ENCODE measurements around the gene TSPAN2. TPM values are rescaled to one million over a fixed set of nuclear protein-coding genes. Genes with fewer than 3 reads are reported as not detected.

The TSPAN2 gene
- total and polyA plus RNA-seq, 4 donors = 0.13 to 1.5 (median 0.30) TPM

- TF ChIP-seq JUND (IDR thresholded peaks at IDR 0.05) (no peak), YY1 (IDR thresholded peaks at IDR 0.05) (no peak), REST (IDR thresholded peaks at IDR 0.05) (no peak), RXRA (IDR thresholded peaks at IDR 0.05) (no peak), MAX (IDR thresholded peaks at IDR 0.05) (no peak), ZBTB33 (IDR thresholded peaks at IDR 0.05) (no peak), RAD21 (IDR thresholded peaks at IDR 0.05) (no peak), FOXA1 (IDR thresholded peaks at IDR 0.05) (no peak), CTCF (IDR thresholded peaks at IDR 0.05; ENCODE audit: low read depth, low read length, missing input control) (no peak)
- no peaks in the 10 kb centered on the region for H3K27me3 ChIP-seq (ENCODE audit: control insufficient read depth in 4 of 4, insufficient read depth in 4 of 4, low read length in 3 of 4)
- H3K27ac ChIP-seq (ENCODE audit: low read depth in 1 of 2, low read length in 2 of 2) = no peak overlapping the region
- peaks cover 0 to 11% (median 7%) of the 10 kb centered on the region in 4 donors for H3K4me1 ChIP-seq (ENCODE audit: control insufficient read depth in 4 of 4, insufficient read depth in 4 of 4, low read length in 3 of 4)
- H3K9me3 ChIP-seq (ENCODE audit: control insufficient read depth in 4 of 4, low read length in 3 of 4) = no peaks in the 10 kb centered on the region
- no peak overlapping the region for H3K4me3 ChIP-seq (ENCODE audit: low read depth in 1 of 3, low read length in 3 of 3)
- 94% methylated on average over 4 of the region's 4 CpGs for WGBS
- no peak for DNase-seq (ENCODE audit: low spot score)
- H3K9ac ChIP-seq (ENCODE audit: low read depth in 1 of 2, low read length in 2 of 2) = no peak overlapping the region
- H3K36me3 ChIP-seq (ENCODE audit: control insufficient read depth in 4 of 4, insufficient read depth in 3 of 4, low read depth in 1 of 4, low read length in 3 of 4) = no peaks in the 10 kb centered on the region
Measured at GRCh38 chr1:115090956-115091355, 1.7 kb upstream of the TSPAN2 start.

- DNase-seq (ENCODE audit: low spot score) = no peak
- Histone ChIP-seq H3K4me1 (ENCODE audit: control insufficient read depth in 4 of 4, insufficient read depth in 4 of 4, low read length in 3 of 4) (peaks cover 0 to 11% (median 7%) of the 10 kb centered on the region in 4 donors), H3K27ac (ENCODE audit: low read depth in 1 of 2, low read length in 2 of 2) (no peak overlapping the region), H3K4me3 (ENCODE audit: low read depth in 1 of 3, low read length in 3 of 3) (no peak overlapping the region), H3K9me3 (ENCODE audit: control insufficient read depth in 4 of 4, low read length in 3 of 4) (no peaks in the 10 kb centered on the region), H3K27me3 (ENCODE audit: control insufficient read depth in 4 of 4, insufficient read depth in 4 of 4, low read length in 3 of 4) (no peaks in the 10 kb centered on the region), H3K9ac (ENCODE audit: low read depth in 1 of 2, low read length in 2 of 2) (no peak overlapping the region), H3K36me3 (ENCODE audit: control insufficient read depth in 4 of 4, insufficient read depth in 3 of 4, low read depth in 1 of 4, low read length in 3 of 4) (no peaks in the 10 kb centered on the region)
- TF ChIP-seq ZBTB33 (IDR thresholded peaks at IDR 0.05) = no peak
- TF ChIP-seq ATF3 (IDR thresholded peaks at IDR 0.05) = no peak
- no peak for TF ChIP-seq CTCF (IDR thresholded peaks at IDR 0.05; ENCODE audit: low read depth, low read length, missing input control)
- no peak for TF ChIP-seq MAX (IDR thresholded peaks at IDR 0.05)
- no peak for TF ChIP-seq GABPA (IDR thresholded peaks at IDR 0.05 in 1 of 2, conservative IDR thresholded peaks at IDR 0.05 in 1 of 2)
- no peak for TF ChIP-seq TAF1 (conservative IDR thresholded peaks at IDR 0.05)
- no peak for TF ChIP-seq RXRA (IDR thresholded peaks at IDR 0.05)
- no peak for TF ChIP-seq HNF4A (conservative IDR thresholded peaks at IDR 0.05)
- TF ChIP-seq NR2F2 (IDR thresholded peaks at IDR 0.05) = no peak
- TF ChIP-seq RAD21 (IDR thresholded peaks at IDR 0.05) = no peak
- TF ChIP-seq YY1 (IDR thresholded peaks at IDR 0.05) = no peak
- no peak for TF ChIP-seq FOXA2 (IDR thresholded peaks at IDR 0.05)
- TF ChIP-seq SP1 (IDR thresholded peaks at IDR 0.05) = no peak
- no peak for TF ChIP-seq JUND (IDR thresholded peaks at IDR 0.05)
- WGBS = 83% methylated on average over 8 of the region's 8 CpGs
Measured at GRCh38 chr1:115090540-115090939, 1.2 kb upstream of the TSPAN2 start.

Data from liver (tissue), 9 donors.